OCI-LY3 (cell line): Measurements from ENCODE around the gene KCND2.

ENCODE experiments used
- CTCF ChIP-seq: fragments of 200-600, 300-600 bp; sonication (generic); IDR thresholded peaks from 2 replicates; pipeline ENCODE4 v1.5.1; 2014; ENCODE audit warnings: antibody characterized with exemption, low read length, low read depth
- EZH2phosphoT487 ChIP-seq: fragments of 200-600 bp; shearing (Covaris generic); IDR thresholded peaks from 2 replicates; pipeline ENCODE4 v1.6.1; 2018; ENCODE audit warnings: antibody characterized with exemption, mixed run types, low read depth

GRCh38 chr7:120645966-120646365, 373.0 kb downstream of the KCND2 start:
- TF ChIP-seq CTCF: no peak
- no peak for TF ChIP-seq EZH2phosphoT487
